CD8-positive, alpha-beta memory T cell (primary cell): ENCODE measurements around the gene MXD1. TPM values are rescaled to one million over a fixed set of nuclear protein-coding genes. Genes with fewer than 3 reads are reported as not detected.

ENCODE experiments used
- CTCF ChIA-PET: fragments of 350-600 bp; sonication (Branson Sonifier 250); formaldehyde crosslinking; loops from one replicate; lab custom pipeline; 2021; ENCODE audit warnings: antibody characterized with exemption; lab: Charles Lee
- POLR2A ChIA-PET: fragments of 350-600 bp; sonication (Branson Sonifier 250); formaldehyde crosslinking; loops from one replicate; lab custom pipeline; 2021; ENCODE audit warnings: antibody characterized with exemption; lab: Charles Lee
- DNase-seq, 5 donors: peaks; one replicate each; pipeline versions ENCODE4 v3.0.0 to v3.0.0-alpha.2; 2020 to 2022; ENCODE audit warnings: mixed read lengths in 1 of 5
- H3K27ac ChIP-seq: one replicate; pipeline ENCODE4 v1.7.0; 2013; ENCODE audit warnings: low read depth, mild to moderate bottlenecking, low read length, moderate library complexity
- H3K27me3 ChIP-seq: 2 replicates; pipeline ENCODE4 v1.7.0; 2013; ENCODE audit warnings: low read length, mild to moderate bottlenecking; ENCODE audit not compliant: insufficient read depth, poor library complexity, severe bottlenecking
- H3K36me3 ChIP-seq: 2 replicates; pipeline ENCODE4 v1.7.0; 2013; ENCODE audit warnings: mild to moderate bottlenecking, low read length, moderate library complexity; ENCODE audit not compliant: insufficient read depth
- H3K4me1 ChIP-seq: 2 replicates; pipeline ENCODE4 v1.7.0; 2013; ENCODE audit warnings: mild to moderate bottlenecking, low read length, moderate library complexity; ENCODE audit not compliant: insufficient read depth
- H3K4me3 ChIP-seq: 2 replicates; pipeline ENCODE4 v1.7.0; 2013; ENCODE audit warnings: mild to moderate bottlenecking, low read length
- H3K9me3 ChIP-seq: 2 replicates; pipeline ENCODE4 v1.7.0; 2013; ENCODE audit warnings: mild to moderate bottlenecking, low read length
- H3K27ac Mint-ChIP-seq, 8 donors: one replicate each; pipeline ENCODE4 v1.8.0; 2020 to 2021; ENCODE audit warnings: mixed read lengths in 8 of 8, mild to moderate bottlenecking in 6 of 8, inconsistent platforms in 3 of 8, moderate library complexity in 3 of 8
- H3K27me3 Mint-ChIP-seq, 2 donors: one replicate each; pipeline ENCODE4 v1.8.0; 2020 to 2021; ENCODE audit warnings: mixed read lengths in 2 of 2, mild to moderate bottlenecking in 1 of 2, moderate library complexity in 1 of 2
- H3K36me3 Mint-ChIP-seq, 3 donors: one replicate each; pipeline ENCODE4 v1.8.0; 2020 to 2021; ENCODE audit warnings: mixed read lengths in 3 of 3, inconsistent platforms in 1 of 3, mild to moderate bottlenecking in 1 of 3
- H3K4me1 Mint-ChIP-seq, 3 donors: one replicate each; pipeline ENCODE4 v1.8.0; 2020 to 2021; ENCODE audit warnings: mixed read lengths in 3 of 3, inconsistent platforms in 1 of 3, mild to moderate bottlenecking in 1 of 3
- H3K4me3 Mint-ChIP-seq, 7 donors: one replicate each; pipeline ENCODE4 v1.8.0; 2020 to 2021; ENCODE audit warnings: mixed read lengths in 7 of 7, mild to moderate bottlenecking in 6 of 7, moderate library complexity in 4 of 7, inconsistent platforms in 2 of 7
- H3K9me3 Mint-ChIP-seq, 5 donors: one replicate each; pipeline ENCODE4 v1.8.0; 2020 to 2022; ENCODE audit warnings: mixed read lengths in 5 of 5, mild to moderate bottlenecking in 3 of 5, moderate library complexity in 2 of 5, inconsistent platforms in 1 of 5
- polyA plus RNA-seq: library from polyadenylated mRNA; unstranded; fragments of 300-500 nt; fragmentation: Illumina TruSeq; gene quantifications from one replicate; pipeline ENCODE4 v1.2.3, GENCODE V29; 2021
- total RNA-seq, 2 experiments: library from RNA; stranded (reverse); gene quantifications; one replicate each; pipeline ENCODE4 v1.2.3, GENCODE V29; 2021

Gene MXD1
- total and polyA plus RNA-seq, 3 experiments from 2014 or later = 7.2 to 10.5 (median 8.1) TPM

DNA sequence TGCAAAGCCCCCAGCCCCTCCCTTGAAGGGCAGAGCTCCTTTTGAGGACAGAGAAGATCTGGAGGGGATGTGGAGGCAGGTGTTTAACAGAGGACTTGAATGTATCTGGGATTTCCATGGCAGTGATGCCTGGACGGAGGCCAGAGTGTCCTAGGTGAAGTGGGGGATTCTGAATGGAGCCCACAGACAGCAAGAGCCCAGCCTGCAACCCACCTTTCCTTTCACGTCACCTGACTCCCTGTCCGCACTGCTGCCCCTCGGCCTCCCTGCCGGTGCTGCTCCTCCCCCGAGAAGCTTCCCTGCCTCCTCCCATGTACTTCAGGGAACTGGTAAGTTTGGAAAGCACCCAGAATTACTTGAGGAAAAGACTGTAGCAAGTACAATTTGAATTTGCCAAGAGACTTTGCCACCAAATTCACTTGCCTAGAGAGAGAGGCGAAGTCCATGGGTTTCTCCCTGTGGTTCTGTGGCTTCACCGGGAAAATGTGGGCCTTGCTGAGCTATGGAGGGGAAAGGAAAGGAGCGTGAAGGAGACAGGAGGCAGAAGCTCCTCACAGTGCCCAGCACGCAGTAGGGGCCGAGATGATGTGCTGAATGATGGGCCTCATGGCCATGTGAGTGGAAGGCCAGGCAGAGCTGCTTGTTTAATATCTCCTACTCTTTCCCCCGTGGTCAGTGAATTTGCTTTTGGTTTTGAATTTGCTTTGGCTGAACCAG lies 60.4 kb downstream of the MXD1 start:
- Histone ChIP-seq H3K4me3 (no peak overlapping the region), H3K9me3 (no peaks in the 10 kb centered on the region), H3K27me3 (no peaks in the 10 kb centered on the region), H3K27ac (peak overlapping the region; percentile 73), H3K36me3 (no peaks in the 10 kb centered on the region), H3K4me1 (peaks cover 6% of the 10 kb centered on the region)
- no peaks in the 10 kb centered on the region for H3K9me3 Mint-ChIP-seq
- H3K27me3 Mint-ChIP-seq = no peaks in the 10 kb centered on the region
- H3K36me3 Mint-ChIP-seq = peaks cover 0 to 2% (median 0%) of the 10 kb centered on the region in 3 donors
- DNase-seq = no peak
- ChIA-PET POLR2A (no interaction called here), CTCF (no interaction called here)
- H3K27ac Mint-ChIP-seq = peak overlapping the region in 1 of 8 donors; percentile 74
- H3K4me3 Mint-ChIP-seq = peak overlapping the region in 1 of 7 donors; percentile 70
- peaks cover 5 to 12% (median 11%) of the 10 kb centered on the region in 3 donors for H3K4me1 Mint-ChIP-seq

DNA sequence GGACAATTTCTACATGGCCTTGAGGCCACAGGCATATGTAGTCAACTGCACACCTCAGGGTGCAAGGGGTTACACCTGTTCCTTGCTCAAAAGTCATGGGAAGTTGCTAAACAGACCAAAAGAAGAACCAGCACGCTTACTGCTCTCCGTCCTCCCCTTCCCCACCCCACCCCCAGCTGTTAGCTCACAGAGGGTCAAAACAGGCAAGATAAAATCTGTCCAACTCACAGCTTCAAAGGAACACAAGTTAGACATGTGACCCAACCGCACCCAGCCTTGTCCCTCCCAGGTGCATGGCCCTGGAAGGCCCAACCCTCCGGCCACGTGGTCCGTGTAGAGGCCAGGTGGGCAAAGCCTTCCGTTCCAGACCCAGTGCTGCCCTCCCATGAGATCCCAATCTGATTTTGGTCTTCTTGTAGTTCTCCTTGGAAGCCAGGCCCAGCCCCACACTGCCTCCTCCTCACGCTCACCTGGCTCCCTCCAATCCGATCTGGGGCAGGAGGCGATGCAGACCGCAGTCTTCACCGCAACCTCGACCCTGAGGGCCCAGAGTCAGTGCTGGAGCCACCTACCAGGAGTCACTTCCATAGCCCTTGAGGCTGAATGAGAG lies 61.0 kb downstream of the MXD1 start:
- CTCF ChIA-PET = no interaction called here
- H3K4me3 Mint-ChIP-seq = no peak overlapping the region
- H3K36me3 Mint-ChIP-seq = peaks cover 0 to 2% (median 0%) of the 10 kb centered on the region in 3 donors

DNA sequence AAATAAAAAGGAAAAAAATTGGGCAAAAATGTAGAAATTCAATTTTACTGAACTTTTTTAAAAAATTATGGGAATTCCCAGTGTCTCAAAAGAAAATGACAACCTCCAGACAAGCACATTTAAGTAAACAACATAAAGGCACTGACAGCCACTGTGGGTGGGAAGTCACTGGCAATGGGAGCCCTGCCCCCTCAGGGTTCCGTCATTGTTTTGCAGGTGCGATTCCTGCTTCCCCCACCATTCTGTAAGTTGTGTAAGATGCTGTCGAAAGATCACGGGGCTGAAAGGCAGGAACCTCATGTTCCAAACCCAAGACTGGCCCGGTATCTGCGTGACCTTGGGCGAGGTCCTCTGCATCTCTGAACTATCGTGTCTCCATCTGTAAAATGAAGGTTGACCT lies 62.3 kb downstream of the MXD1 start:
- H3K27ac ChIP-seq = no peak overlapping the region
- no peak overlapping the region for H3K4me3 Mint-ChIP-seq
- DNase-seq = no peak
- peaks cover 0 to 2% (median 0%) of the 10 kb centered on the region in 3 donors for H3K36me3 Mint-ChIP-seq
- POLR2A ChIA-PET = no interaction called here
- H3K27me3 ChIP-seq = no peaks in the 10 kb centered on the region
- H3K4me1 ChIP-seq = peaks cover 6% of the 10 kb centered on the region
- peaks cover 5 to 12% (median 11%) of the 10 kb centered on the region in 3 donors for H3K4me1 Mint-ChIP-seq
- H3K27ac Mint-ChIP-seq = no peak overlapping the region
- no peaks in the 10 kb centered on the region for H3K9me3 ChIP-seq
- H3K9me3 Mint-ChIP-seq = no peaks in the 10 kb centered on the region
- H3K27me3 Mint-ChIP-seq = no peaks in the 10 kb centered on the region
- H3K4me3 ChIP-seq = no peak overlapping the region
- H3K36me3 ChIP-seq = no peaks in the 10 kb centered on the region
- CTCF ChIA-PET = no interaction called here

More for the DNA sequence above, 61.0 kb downstream of the MXD1 start:
- no peak for DNase-seq
- H3K4me3 ChIP-seq = no peak overlapping the region
- Mint-ChIP-seq H3K4me1 (peaks cover 5 to 12% (median 11%) of the 10 kb centered on the region in 3 donors), H3K9me3 (no peaks in the 10 kb centered on the region), H3K27ac (peak overlapping the region in 1 of 8 donors; percentile 74), H3K27me3 (no peaks in the 10 kb centered on the region)
- H3K27ac ChIP-seq = peak overlapping the region; percentile 73
- POLR2A ChIA-PET = no interaction called here
- H3K27me3 ChIP-seq = no peaks in the 10 kb centered on the region
- no peaks in the 10 kb centered on the region for H3K36me3 ChIP-seq
- H3K4me1 ChIP-seq = peaks cover 6% of the 10 kb centered on the region
- no peaks in the 10 kb centered on the region for H3K9me3 ChIP-seq

DNA sequence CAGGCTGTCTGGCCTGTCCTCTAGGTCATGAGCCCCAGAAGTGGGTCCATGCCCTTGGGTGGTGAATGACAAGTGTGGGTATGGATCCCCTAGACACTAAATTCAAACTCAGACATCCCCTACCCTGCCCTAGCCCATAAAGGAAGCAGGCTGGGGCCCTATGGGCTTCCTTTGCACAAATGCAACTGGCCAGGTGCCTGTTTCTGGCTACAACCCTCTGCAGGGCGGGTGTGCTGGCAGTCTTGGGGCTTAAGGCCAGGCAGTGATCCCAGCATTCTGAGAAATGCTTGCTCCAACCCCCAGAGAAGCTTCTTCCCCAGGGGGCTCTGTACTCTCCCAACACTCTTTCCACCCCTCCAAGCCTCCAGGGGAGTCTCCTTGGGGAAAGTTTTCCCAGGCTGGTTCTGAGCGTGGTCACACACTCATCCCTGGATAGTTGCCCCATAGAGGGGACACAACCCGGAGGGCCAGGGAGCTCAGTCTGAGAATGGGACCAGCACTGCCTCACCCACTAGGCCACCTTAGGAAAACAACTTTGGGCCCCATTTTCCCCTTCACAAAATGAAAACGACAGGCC lies 63.1 kb downstream of the MXD1 start:
- ChIA-PET POLR2A (no interaction called here), CTCF (no interaction called here)
- H3K27ac ChIP-seq = peak overlapping the region; percentile 65
- peaks cover 6% of the 10 kb centered on the region for H3K4me1 ChIP-seq
- H3K36me3 ChIP-seq = no peaks in the 10 kb centered on the region
- Mint-ChIP-seq H3K9me3 (no peaks in the 10 kb centered on the region), H3K4me3 (no peak overlapping the region), H3K27ac (peak overlapping the region in 1 of 8 donors; percentile 17), H3K36me3 (no peaks in the 10 kb centered on the region), H3K4me1 (peaks cover 5 to 12% (median 11%) of the 10 kb centered on the region in 3 donors), H3K27me3 (no peaks in the 10 kb centered on the region)
- no peak overlapping the region for H3K4me3 ChIP-seq
- H3K9me3 ChIP-seq = no peaks in the 10 kb centered on the region
- DNase-seq = no peak
- no peaks in the 10 kb centered on the region for H3K27me3 ChIP-seq

DNA sequence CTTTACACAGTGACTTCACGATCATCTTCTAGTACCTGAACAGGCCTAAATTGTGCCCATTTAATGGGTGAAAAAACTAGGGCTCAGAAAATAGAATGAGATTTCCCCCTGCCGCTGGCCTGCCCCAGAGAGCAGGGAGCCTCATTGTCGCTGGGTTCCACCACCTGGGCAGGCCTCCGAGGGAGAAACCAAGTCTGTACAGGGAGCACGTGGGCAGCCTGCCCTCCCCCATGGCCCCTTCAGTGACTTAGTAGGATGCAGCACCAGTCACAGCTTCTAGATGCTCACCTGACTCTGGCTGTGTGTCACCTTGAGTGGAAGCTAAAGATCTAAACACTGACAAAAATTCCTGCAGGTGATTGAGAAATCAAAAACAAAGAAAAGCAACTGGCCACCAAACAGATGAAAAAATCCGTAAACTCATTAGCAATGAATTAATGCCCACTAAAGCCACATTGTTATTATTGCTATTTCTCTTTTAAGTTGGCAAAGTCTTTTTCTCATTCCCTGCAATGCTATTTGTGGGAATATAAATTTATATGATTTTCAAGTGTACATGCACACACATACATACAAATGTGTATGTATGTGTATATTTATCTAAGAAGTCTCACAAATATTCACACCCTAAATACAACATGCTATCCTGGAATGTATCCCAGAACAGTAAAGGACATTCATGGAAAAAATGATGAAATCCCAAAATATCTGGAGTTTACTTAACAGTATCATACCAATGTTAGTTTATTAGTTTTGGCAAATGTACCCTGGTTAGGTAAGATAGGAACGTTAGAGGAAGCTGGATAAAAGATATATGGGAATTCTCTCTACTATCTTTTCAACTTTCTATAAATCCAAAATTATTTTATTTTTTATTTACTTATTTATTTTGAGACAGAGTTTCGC lies 65.2 kb downstream of the MXD1 start:
- Histone ChIP-seq H3K27me3 (no peaks in the 10 kb centered on the region), H3K4me1 (peaks cover 6% of the 10 kb centered on the region), H3K36me3 (no peaks in the 10 kb centered on the region), H3K9me3 (no peaks in the 10 kb centered on the region), H3K27ac (no peak overlapping the region), H3K4me3 (no peak overlapping the region)
- H3K4me1 Mint-ChIP-seq = peaks cover 5 to 12% (median 11%) of the 10 kb centered on the region in 3 donors
- no peaks in the 10 kb centered on the region for H3K9me3 Mint-ChIP-seq
- DNase-seq = no peak
- POLR2A ChIA-PET = interaction anchor here (0.5 kb wide), 1 partner anchor 155 kb away, joined by 3 read pairs; no protein-coding TSS in a partner anchor
- no peaks in the 10 kb centered on the region for H3K27me3 Mint-ChIP-seq
- H3K4me3 Mint-ChIP-seq = no peak overlapping the region
- CTCF ChIA-PET = no interaction called here
- H3K27ac Mint-ChIP-seq = peak overlapping the region in 1 of 8 donors; percentile 43
- H3K36me3 Mint-ChIP-seq = peaks cover 0 to 1% (median 0%) of the 10 kb centered on the region in 3 donors

DNA sequence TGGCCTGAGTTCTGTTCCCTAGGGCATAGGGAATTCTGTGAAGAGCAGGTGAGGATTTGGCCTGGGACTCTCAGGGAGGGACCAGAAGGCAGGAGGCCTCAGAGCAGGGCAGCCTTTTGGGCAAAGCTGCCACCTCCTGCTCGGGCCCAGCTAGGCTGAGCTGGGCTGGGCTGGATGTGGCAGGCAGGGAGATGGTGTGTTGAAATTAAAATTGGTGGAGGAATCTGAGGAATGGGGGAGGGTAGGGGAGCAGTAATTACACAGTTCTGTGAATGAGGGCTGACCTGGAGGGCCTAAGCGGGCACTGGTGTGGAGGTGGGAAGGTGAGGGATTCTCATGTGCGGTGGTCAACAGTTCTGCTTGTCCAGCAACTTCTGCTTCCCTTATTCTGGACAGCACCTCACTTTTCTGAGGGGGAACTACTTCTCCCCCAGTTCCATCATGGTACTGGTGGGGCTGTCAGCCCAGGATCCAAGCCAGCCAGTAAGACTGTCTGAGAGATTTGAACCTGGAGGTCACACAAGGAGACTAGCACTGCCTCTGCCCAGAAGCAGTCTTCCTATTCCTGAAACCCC lies 68.6 kb downstream of the MXD1 start:
- CTCF ChIA-PET = no interaction called here
- no peak overlapping the region for H3K4me3 ChIP-seq
- DNase-seq = no peak
- Mint-ChIP-seq H3K9me3 (no peaks in the 10 kb centered on the region), H3K27ac (peak overlapping the region in 2 of 8 donors; percentile 72 to 83), H3K27me3 (no peaks in the 10 kb centered on the region), H3K4me3 (no peak overlapping the region), H3K36me3 (peaks cover 0 to 1% (median 0%) of the 10 kb centered on the region in 3 donors), H3K4me1 (peaks cover 0 to 4% (median 0%) of the 10 kb centered on the region in 3 donors)
- H3K27me3 ChIP-seq = no peaks in the 10 kb centered on the region
- H3K4me1 ChIP-seq = no peaks in the 10 kb centered on the region
- no peaks in the 10 kb centered on the region for H3K36me3 ChIP-seq
- H3K27ac ChIP-seq = no peak overlapping the region
- no peaks in the 10 kb centered on the region for H3K9me3 ChIP-seq
- POLR2A ChIA-PET = no interaction called here

DNA sequence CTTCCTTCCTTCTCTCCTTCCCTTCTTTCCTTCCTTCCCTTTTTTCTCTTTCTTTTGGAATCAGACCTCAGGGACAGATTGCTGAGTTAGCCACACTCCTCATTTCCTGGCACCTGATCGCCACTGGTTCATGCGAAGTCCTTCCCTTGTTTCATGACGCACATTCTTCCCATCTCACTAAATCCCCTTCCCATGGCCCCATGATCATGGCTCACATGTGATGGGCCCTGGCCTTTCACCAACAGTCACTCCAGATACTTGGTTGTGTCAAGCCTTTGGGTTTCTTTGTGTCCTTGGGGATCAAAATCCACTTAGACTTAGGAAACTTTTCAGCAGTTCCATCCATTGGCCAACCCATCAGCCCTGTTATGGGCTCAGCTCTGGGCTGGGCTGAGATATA lies 70.3 kb downstream of the MXD1 start:
- Histone ChIP-seq H3K4me1 (no peaks in the 10 kb centered on the region), H3K27ac (no peak overlapping the region), H3K27me3 (no peaks in the 10 kb centered on the region), H3K36me3 (no peaks in the 10 kb centered on the region), H3K9me3 (no peaks in the 10 kb centered on the region), H3K4me3 (no peak overlapping the region)
- Mint-ChIP-seq H3K4me1 (peaks cover 0 to 5% (median 0%) of the 10 kb centered on the region in 3 donors), H3K4me3 (no peak overlapping the region), H3K27ac (peak overlapping the region in 1 of 8 donors; percentile 91), H3K36me3 (peaks cover 0 to 1% (median 0%) of the 10 kb centered on the region in 3 donors), H3K9me3 (no peaks in the 10 kb centered on the region), H3K27me3 (no peaks in the 10 kb centered on the region)
- ChIA-PET CTCF (no interaction called here), POLR2A (no interaction called here)
- DNase-seq = no peak
